AG04450 (cell line): ENCODE measurements around the gene NWD2. TPM values are rescaled to one million over a fixed set of nuclear protein-coding genes. Genes with fewer than 3 reads are reported as not detected.

Source experiments
- CTCF ChIA-PET: fragments of 300-600, 350-600 bp; formaldehyde crosslinking; extraction: SDS; loops from one replicate; lab custom pipeline; 2022; ENCODE audit warnings: antibody characterized with exemption, inconsistent platforms; lab: Charles Lee
- POLR2A ChIA-PET: fragments of 350-600 bp; formaldehyde crosslinking; extraction: SDS; loops from one replicate; lab custom pipeline; 2021; ENCODE audit warnings: antibody characterized with exemption, inconsistent platforms; lab: Yijun Ruan, JAX
- DNase-seq: peaks from one replicate; pipeline ENCODE4 v3.0.0-alpha.2; 2011; ENCODE audit warnings: low read depth, low spot score
- H3K27ac ChIP-seq: one replicate; pipeline ENCODE4 v1.5.1; 2012; ENCODE audit warnings: low read depth, low read length, control low read depth
- H3K27me3 ChIP-seq: one replicate; pipeline ENCODE4 v1.6.0; 2012; ENCODE audit warnings: low read length; ENCODE audit not compliant: control insufficient read depth, insufficient read depth
- H3K4me3 ChIP-seq: 2 replicates; pipeline ENCODE4 v1.5.1; 2011; ENCODE audit warnings: mild to moderate bottlenecking, low read depth, low read length, control low read depth
- H3K9me3 ChIP-seq: 2 replicates; pipeline ENCODE4 v1.5.1; 2012; ENCODE audit warnings: low read length; ENCODE audit not compliant: control insufficient read depth, insufficient read depth
- CTCF ChIP-seq: IDR thresholded peaks from 2 replicates; pipeline ENCODE4 v1.5.1; 2011; ENCODE audit warnings: low read depth, low read length, control low read depth, inconsistent platforms
- polyA plus RNA-seq: library from polyadenylated mRNA; depleted of rRNA; stranded (reverse); fragments of >200 nt; gene quantifications from 2 replicates; pipeline ENCODE4 v1.2.3, GENCODE V29; 2011

Gene NWD2
- polyA plus RNA-seq, 1 experiment, result not detected

DNA sequence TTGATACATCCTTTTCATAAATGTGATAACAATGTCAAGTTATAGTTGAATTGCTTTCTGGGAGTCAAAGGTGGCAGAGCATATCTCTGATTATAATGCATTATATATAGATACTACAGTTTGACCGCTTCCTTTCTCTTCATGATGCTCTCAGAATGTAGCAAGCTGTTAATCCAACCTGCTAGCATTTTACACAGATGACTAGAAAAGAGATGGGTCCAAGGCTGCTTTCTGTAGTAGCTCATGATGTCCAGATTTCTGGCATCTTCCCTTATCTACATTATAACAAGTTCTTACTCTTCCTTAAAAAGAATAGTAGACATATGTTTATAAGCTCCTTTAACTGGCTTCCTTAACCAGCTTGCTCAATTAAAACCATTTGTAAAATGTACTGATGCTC is 192.0 kb downstream of the NWD2 start:
- no peak for TF ChIP-seq CTCF
- no peak overlapping the region for H3K27ac ChIP-seq
- no peak for DNase-seq
- POLR2A ChIA-PET, result no interaction called here
- no peak overlapping the region for H3K4me3 ChIP-seq
- H3K27me3 ChIP-seq, result no peaks in the 10 kb centered on the region
- no peaks in the 10 kb centered on the region for H3K9me3 ChIP-seq
- CTCF ChIA-PET, result no interaction called here

DNA sequence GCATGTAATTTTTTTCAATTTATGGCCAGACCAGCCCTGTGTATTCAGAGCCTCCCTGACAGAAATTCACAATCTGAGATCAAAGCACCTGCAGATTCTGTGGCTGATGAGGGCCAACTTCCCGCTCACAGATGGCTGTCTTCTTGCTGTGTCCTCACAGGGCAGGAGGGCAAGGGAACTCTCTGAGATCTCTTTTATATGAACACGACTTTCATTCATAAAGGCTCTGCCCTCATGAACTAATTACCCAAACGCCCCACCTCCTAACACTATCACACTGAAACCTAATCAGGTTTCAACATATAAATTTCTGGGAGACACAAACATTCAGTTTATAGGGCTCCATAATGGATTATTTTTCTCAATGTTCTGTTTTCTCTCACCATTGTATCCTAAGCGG is 192.6 kb downstream of the NWD2 start:
- Histone ChIP-seq H3K4me3 (no peak overlapping the region), H3K27me3 (no peaks in the 10 kb centered on the region), H3K27ac (no peak overlapping the region), H3K9me3 (no peaks in the 10 kb centered on the region)
- no peak for DNase-seq
- ChIA-PET POLR2A (no interaction called here), CTCF (no interaction called here)
- no peak for TF ChIP-seq CTCF

- POLR2A ChIA-PET, result no interaction called here
- no peak overlapping the region for H3K27ac ChIP-seq
- no peaks in the 10 kb centered on the region for H3K27me3 ChIP-seq
- CTCF ChIA-PET, result no interaction called here
- no peaks in the 10 kb centered on the region for H3K9me3 ChIP-seq
- H3K4me3 ChIP-seq, result no peak overlapping the region
- no peak for DNase-seq
- no peak for TF ChIP-seq CTCF
Observed at GRCh38 chr4:37438564-37439279, 194.2 kb downstream of the NWD2 start.

- Histone ChIP-seq H3K9me3 (no peaks in the 10 kb centered on the region), H3K27me3 (no peaks in the 10 kb centered on the region), H3K27ac (no peak overlapping the region), H3K4me3 (no peak overlapping the region)
- POLR2A ChIA-PET, result no interaction called here
- CTCF ChIA-PET, result no interaction called here
- no peak for TF ChIP-seq CTCF
- DNase-seq, result no peak
Observed at GRCh38 chr4:37439809-37440474, 195.4 kb downstream of the NWD2 start.

- Histone ChIP-seq H3K27me3 (no peaks in the 10 kb centered on the region), H3K9me3 (no peaks in the 10 kb centered on the region), H3K27ac (no peak overlapping the region), H3K4me3 (no peak overlapping the region)
- CTCF ChIA-PET, result no interaction called here
- no peak for DNase-seq
- POLR2A ChIA-PET, result no interaction called here
- no peak for TF ChIP-seq CTCF
Observed at GRCh38 chr4:37440501-37440900, 196.0 kb downstream of the NWD2 start.
